Mesendoderm (in vitro differentiated cells): Measurements from ENCODE around the gene AVPR2.

Experiments
- DNase-seq: peaks from one replicate; pipeline ENCODE4 v3.0.0; 2013
- H2AK5ac ChIP-seq: 2 replicates; pipeline ENCODE4 v1.6.1; 2013; ENCODE audit warnings: low read length, inconsistent platforms
- H2BK120ac ChIP-seq: 2 replicates; pipeline ENCODE4 v1.6.1; 2013; ENCODE audit warnings: low read depth, mild to moderate bottlenecking, low read length, moderate library complexity, mixed read lengths
- H2BK15ac ChIP-seq: replicated peaks from 2 replicates; pipeline ENCODE4 v1.6.1; 2013; ENCODE audit warnings: low read depth, mild to moderate bottlenecking, moderate library complexity
- H2BK5ac ChIP-seq: 2 replicates; pipeline ENCODE4 v1.6.1; 2013; ENCODE audit warnings: low read length, inconsistent platforms
- H3K18ac ChIP-seq: 2 replicates; pipeline ENCODE4 v1.6.1; 2013; ENCODE audit warnings: mild to moderate bottlenecking, low read length, mixed read lengths
- H3K23ac ChIP-seq: one replicate; pipeline ENCODE4 v1.6.1; 2013; ENCODE audit warnings: low read length
- H3K27ac ChIP-seq: 2 replicates; pipeline ENCODE4 v1.5.1; 2013; ENCODE audit warnings: low read depth, mild to moderate bottlenecking, inconsistent platforms, low read length, moderate library complexity
- H3K27me3 ChIP-seq: 2 replicates; pipeline ENCODE4 v1.6.1; 2013; ENCODE audit warnings: low read length, control low read depth, mild to moderate bottlenecking, inconsistent platforms; ENCODE audit not compliant: insufficient read depth, poor library complexity
- H3K36me3 ChIP-seq: 2 replicates; pipeline ENCODE4 v1.6.1; 2013; ENCODE audit warnings: low read length, inconsistent platforms; ENCODE audit not compliant: control insufficient read depth, insufficient read depth
- H3K4ac ChIP-seq: one replicate; pipeline ENCODE4 v1.6.1; 2013; ENCODE audit warnings: low read depth, mild to moderate bottlenecking, low read length, moderate library complexity
- H3K4me1 ChIP-seq: 2 replicates; pipeline ENCODE4 v1.6.1; 2013; ENCODE audit warnings: low read depth, low read length, inconsistent platforms; ENCODE audit not compliant: control insufficient read depth
- H3K4me2 ChIP-seq: 2 replicates; pipeline ENCODE4 v1.6.1; 2013; ENCODE audit warnings: low read length
- H3K4me3 ChIP-seq: 2 replicates; pipeline ENCODE4 v1.5.1; 2013; ENCODE audit warnings: mild to moderate bottlenecking, low read length
- H3K56ac ChIP-seq: one replicate; pipeline ENCODE4 v1.6.1; 2013; ENCODE audit warnings: low read length
- H3K79me1 ChIP-seq: 2 replicates; pipeline ENCODE4 v1.6.1; 2013; ENCODE audit warnings: low read length, inconsistent platforms
- H3K79me2 ChIP-seq: 2 replicates; pipeline ENCODE4 v1.6.1; 2013; ENCODE audit warnings: mild to moderate bottlenecking, low read length; ENCODE audit not compliant: control insufficient read depth, insufficient read depth
- H3K9ac ChIP-seq: 2 replicates; pipeline ENCODE4 v1.6.1; 2013; ENCODE audit warnings: low read length, inconsistent platforms
- H4K5ac ChIP-seq: one replicate; pipeline ENCODE4 v1.6.1; 2013; ENCODE audit warnings: low read length
- H4K8ac ChIP-seq: one replicate; pipeline ENCODE4 v1.6.1; 2013; ENCODE audit warnings: low read depth, mild to moderate bottlenecking, control low read depth, low read length, moderate library complexity
- WGBS: extraction: QIAGEN DNeasy Blood & Tissue Kit; methylation state at CpG from one replicate; pipeline ENCODE4 v1.1.7; 2013; ENCODE audit warnings: low lambda C conversion rate, missing lambda C conversion rate; ENCODE audit not compliant: insufficient coverage; ENCODE audit errors: extremely low coverage; 5-methylcytosine and 5-hydroxymethylcytosine counted together

Gene AVPR2

DNA sequence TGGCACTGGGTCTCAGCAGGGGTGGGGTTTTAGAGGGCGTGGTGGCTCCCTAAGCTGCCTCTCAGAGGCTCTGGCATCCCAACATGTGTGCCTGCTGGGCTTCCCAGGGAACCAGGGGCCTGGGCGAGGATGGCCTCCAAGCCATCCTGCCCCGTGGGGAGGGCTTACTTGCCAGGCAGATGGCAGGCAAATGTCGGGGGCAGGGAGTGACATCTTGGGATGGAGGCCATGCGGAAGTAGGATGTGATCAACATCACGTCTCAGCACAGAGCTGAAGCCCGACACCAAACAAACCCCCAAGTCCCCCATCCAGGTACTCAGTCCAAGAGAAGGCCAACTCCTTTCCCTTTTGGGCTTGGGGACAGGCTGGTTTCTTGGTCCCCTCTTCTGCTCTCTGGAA is 23.2 kb upstream of the AVPR2 start:
- Histone ChIP-seq H3K4me3 (no peak overlapping the region), H3K36me3 (no peaks in the 10 kb centered on the region), H2BK5ac (no peak overlapping the region), H3K9ac (no peak overlapping the region), H3K23ac (no peak overlapping the region), H3K27ac (no peak overlapping the region), H3K18ac (no peak overlapping the region), H4K8ac (no peak overlapping the region), H2AK5ac (no peak overlapping the region), H4K5ac (no peak overlapping the region), H3K27me3 (no peaks in the 10 kb centered on the region), H3K4me2 (no peak overlapping the region), H3K4me1 (peaks cover 15% of the 10 kb centered on the region), H3K79me1 (no peaks in the 10 kb centered on the region), H3K56ac (no peak overlapping the region), H3K4ac (no peak overlapping the region), H2BK15ac (no peak overlapping the region), H2BK120ac (no peak overlapping the region), H3K79me2 (peaks cover 2% of the 10 kb centered on the region)
- no peak for DNase-seq
- WGBS, result no CpG with 5 or more reads among the region's 7 CpGs

GRCh38 chrX:153882086-153882498 is 22.4 kb upstream of the AVPR2 start:
- H2BK5ac ChIP-seq, result no peak overlapping the region
- no peaks in the 10 kb centered on the region for H3K27me3 ChIP-seq
- H3K79me2 ChIP-seq, result peaks cover 2% of the 10 kb centered on the region
- H3K23ac ChIP-seq, result no peak overlapping the region
- H3K4me1 ChIP-seq, result peaks cover 15% of the 10 kb centered on the region
- H2AK5ac ChIP-seq, result no peak overlapping the region
- H3K4me2 ChIP-seq, result no peak overlapping the region
- H3K4ac ChIP-seq, result peak overlapping the region; percentile 63
- no peak overlapping the region for H4K8ac ChIP-seq
- H3K56ac ChIP-seq, result peak overlapping the region; percentile 34
- WGBS, result no CpG with 5 or more reads among the region's 8 CpGs
- no peak overlapping the region for H3K4me3 ChIP-seq
- no peak overlapping the region for H4K5ac ChIP-seq
- no peaks in the 10 kb centered on the region for H3K36me3 ChIP-seq
- no peak overlapping the region for H2BK15ac ChIP-seq
- H3K18ac ChIP-seq, result peak overlapping the region; percentile 25
- no peak overlapping the region for H3K27ac ChIP-seq
- H2BK120ac ChIP-seq, result no peak overlapping the region
- no peaks in the 10 kb centered on the region for H3K79me1 ChIP-seq
- peak overlapping the region; percentile 35 for H3K9ac ChIP-seq
- DNase-seq, result no peak

- Histone ChIP-seq H3K9ac (peak overlapping the region; percentile 35), H3K23ac (no peak overlapping the region), H2BK120ac (no peak overlapping the region), H3K4me3 (no peak overlapping the region), H3K4me2 (no peak overlapping the region), H2BK5ac (no peak overlapping the region), H2AK5ac (no peak overlapping the region), H3K79me1 (no peaks in the 10 kb centered on the region), H3K56ac (peak overlapping the region; percentile 20), H3K4me1 (peaks cover 15% of the 10 kb centered on the region), H3K27ac (no peak overlapping the region), H4K8ac (no peak overlapping the region), H3K4ac (peak overlapping the region; percentile 74), H3K79me2 (peaks cover 2% of the 10 kb centered on the region), H3K18ac (peak overlapping the region; percentile 33), H3K27me3 (no peaks in the 10 kb centered on the region), H3K36me3 (no peaks in the 10 kb centered on the region), H4K5ac (no peak overlapping the region), H2BK15ac (no peak overlapping the region)
- no CpG with 5 or more reads among the region's 7 CpGs for WGBS
- DNase-seq, result no peak
Measured at GRCh38 chrX:153882557-153882956, 21.9 kb upstream of the AVPR2 start.

GRCh38 chrX:153883163-153883843 is 21.2 kb upstream of the AVPR2 start:
- no peak overlapping the region for H2AK5ac ChIP-seq
- H3K4me3 ChIP-seq, result no peak overlapping the region

GRCh38 chrX:153884136-153884535 is 20.3 kb upstream of the AVPR2 start:
- H3K27me3 ChIP-seq, result no peaks in the 10 kb centered on the region
- H2BK5ac ChIP-seq, result no peak overlapping the region
- H3K27ac ChIP-seq, result no peak overlapping the region
- H3K79me1 ChIP-seq, result no peaks in the 10 kb centered on the region
- peaks cover 6% of the 10 kb centered on the region for H3K4me1 ChIP-seq
- H4K8ac ChIP-seq, result no peak overlapping the region
- H2BK120ac ChIP-seq, result no peak overlapping the region
- H3K4me2 ChIP-seq, result no peak overlapping the region
- H3K4ac ChIP-seq, result no peak overlapping the region
- WGBS, result no CpG with 5 or more reads among the region's 13 CpGs
- H3K56ac ChIP-seq, result no peak overlapping the region
- H3K79me2 ChIP-seq, result peaks cover 2% of the 10 kb centered on the region
- DNase-seq, result no peak
- H3K9ac ChIP-seq, result no peak overlapping the region
- no peak overlapping the region for H2BK15ac ChIP-seq
- no peak overlapping the region for H3K4me3 ChIP-seq
- H2AK5ac ChIP-seq, result no peak overlapping the region
- no peak overlapping the region for H3K23ac ChIP-seq
- no peak overlapping the region for H4K5ac ChIP-seq
- no peak overlapping the region for H3K18ac ChIP-seq
- no peaks in the 10 kb centered on the region for H3K36me3 ChIP-seq

More at GRCh38 chrX:153883163-153883843, 21.2 kb upstream of the AVPR2 start:
- Histone ChIP-seq H3K9ac (peak overlapping the region; percentile 35), H2BK15ac (no peak overlapping the region), H3K4me2 (no peak overlapping the region), H3K56ac (peak overlapping the region; percentile 20), H3K36me3 (no peaks in the 10 kb centered on the region), H2BK5ac (no peak overlapping the region), H3K4ac (no peak overlapping the region), H3K23ac (no peak overlapping the region), H3K27me3 (no peaks in the 10 kb centered on the region), H3K79me2 (peaks cover 2% of the 10 kb centered on the region), H3K4me1 (peaks cover 8% of the 10 kb centered on the region), H3K27ac (no peak overlapping the region), H3K18ac (no peak overlapping the region), H4K8ac (no peak overlapping the region), H2BK120ac (no peak overlapping the region), H4K5ac (no peak overlapping the region), H3K79me1 (no peaks in the 10 kb centered on the region)
- no CpG with 5 or more reads among the region's 13 CpGs for WGBS
- no peak for DNase-seq

DNA sequence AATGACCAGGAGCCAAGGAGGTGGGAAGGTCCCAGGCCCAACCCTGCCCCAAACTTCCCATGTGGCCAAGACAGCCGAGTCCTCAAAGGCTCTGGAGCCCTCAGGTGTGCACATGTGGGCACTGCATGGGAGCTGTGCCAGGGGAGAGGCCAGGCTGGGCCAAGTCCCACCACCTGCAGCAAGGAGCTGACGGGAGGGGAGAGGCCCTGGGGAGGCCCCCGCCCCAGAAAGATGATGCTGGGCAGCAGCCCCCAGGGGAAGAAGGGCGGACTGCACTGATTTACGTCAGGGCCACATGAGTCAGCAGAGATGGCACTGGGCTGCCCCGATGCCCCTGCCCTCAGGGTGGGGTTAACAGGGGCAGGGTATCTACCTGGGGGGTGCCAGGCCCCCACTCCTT is 19.9 kb upstream of the AVPR2 start:
- H2AK5ac ChIP-seq, result no peak overlapping the region
- H3K27ac ChIP-seq, result no peak overlapping the region
- DNase-seq, result no peak
- peak overlapping the region; percentile 76 for H3K9ac ChIP-seq
- H3K4me1 ChIP-seq, result peaks cover 6% of the 10 kb centered on the region
- H3K27me3 ChIP-seq, result no peaks in the 10 kb centered on the region
- no peak overlapping the region for H3K4ac ChIP-seq
- no CpG with 5 or more reads among the region's 6 CpGs for WGBS
- no peak overlapping the region for H4K5ac ChIP-seq
- H2BK120ac ChIP-seq, result no peak overlapping the region
- H2BK5ac ChIP-seq, result no peak overlapping the region
- no peak overlapping the region for H3K23ac ChIP-seq
- peaks cover 2% of the 10 kb centered on the region for H3K79me2 ChIP-seq
- H3K79me1 ChIP-seq, result no peaks in the 10 kb centered on the region
- no peak overlapping the region for H3K4me2 ChIP-seq
- H3K4me3 ChIP-seq, result no peak overlapping the region
- no peak overlapping the region for H4K8ac ChIP-seq
- H3K18ac ChIP-seq, result no peak overlapping the region
- peak overlapping the region; percentile 80 for H3K56ac ChIP-seq
- no peaks in the 10 kb centered on the region for H3K36me3 ChIP-seq
- H2BK15ac ChIP-seq, result no peak overlapping the region
